Central memory CD8-positive, alpha-beta T cell (primary cell): Measurements from ENCODE around the gene TEX55.
"Not testable (repeated sequence)": the region's sequence is repeated elsewhere in the genome, so short reads cannot be mapped to it uniquely, and the experiment has no call there.

Source experiments
- ATAC-seq: fragments of 150-1000 bp; cut with Tn5 transposase; replicated peaks from 2 replicates; pipeline ENCODE4 v1.10.0; 2022; ENCODE audit warnings: mild to moderate bottlenecking, moderate FRiP score, moderate number of reproducible peaks; ENCODE audit not compliant: poor library complexity, severe bottlenecking; ENCODE audit errors: extremely low read depth
- DNase-seq, 2 donors: peaks; one replicate each; pipeline ENCODE4 v3.0.0; 2021; ENCODE audit warnings: low spot score in 2 of 2
- H3K27ac Mint-ChIP-seq: one replicate; pipeline ENCODE4 v1.8.0; 2022; ENCODE audit warnings: low read depth, mild to moderate bottlenecking, moderate library complexity, mixed read lengths
- H3K27me3 Mint-ChIP-seq: one replicate; pipeline ENCODE4 v1.8.0; 2022; ENCODE audit warnings: mixed read lengths
- H3K36me3 Mint-ChIP-seq: one replicate; pipeline ENCODE4 v1.8.0; 2022; ENCODE audit warnings: mild to moderate bottlenecking, moderate library complexity, mixed read lengths; ENCODE audit not compliant: insufficient read depth
- H3K4me1 Mint-ChIP-seq: one replicate; pipeline ENCODE4 v1.8.0; 2022; ENCODE audit warnings: mixed read lengths
- H3K4me3 Mint-ChIP-seq: one replicate; pipeline ENCODE4 v1.8.0; 2022; ENCODE audit warnings: mild to moderate bottlenecking, moderate library complexity, mixed read lengths
- H3K9me3 Mint-ChIP-seq: one replicate; pipeline ENCODE4 v1.8.0; 2022; ENCODE audit warnings: mixed read lengths

Gene TEX55

DNA sequence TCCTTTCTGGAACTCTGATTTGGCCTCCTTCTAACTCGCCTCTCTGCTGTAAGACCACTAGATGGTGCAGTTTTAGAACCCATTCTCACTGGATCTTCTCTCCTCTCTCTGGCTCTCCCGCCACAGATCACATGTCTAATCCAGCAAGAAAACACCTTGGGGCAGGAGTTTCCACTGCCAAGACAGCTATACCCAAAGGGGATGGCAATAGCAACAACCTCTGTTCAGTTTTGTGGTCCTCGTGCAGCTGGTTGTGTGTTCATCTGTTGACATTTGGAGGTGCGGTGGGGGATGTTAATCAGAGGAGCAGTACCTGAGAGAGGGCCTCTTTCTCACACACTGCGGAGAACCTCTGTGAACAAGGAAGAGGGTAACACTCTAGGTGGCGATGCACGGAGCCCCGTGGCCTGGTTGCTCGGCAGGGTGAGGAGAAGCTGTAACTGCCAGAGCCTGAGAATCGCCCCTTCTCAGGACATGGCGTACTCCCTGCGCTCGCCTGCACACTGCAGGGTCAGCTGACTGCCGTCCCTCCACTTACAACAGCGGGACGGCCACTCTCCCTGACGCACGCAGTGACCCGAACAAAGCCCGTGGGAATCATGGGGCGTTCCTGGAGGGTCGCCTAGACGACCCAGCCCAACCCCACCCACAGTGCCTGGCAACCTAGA is at the start of gene TEX55:
Gene TEX55 (plus strand): TSS at position 666 of the 668 bp plus-strand sequence. CDS start 25 bp downstream, outside the sequence.
- Mint-ChIP-seq H3K27ac (no peak within 1 kb of the TSS), H3K4me1 (no peaks in the 10 kb centered on the region), H3K4me3 (no peak within 1 kb of the TSS), H3K27me3 (no peaks in the 10 kb centered on the region), H3K9me3 (no peaks in the 10 kb centered on the region), H3K36me3 (peaks cover 2% of the 10 kb centered on the region)
- ATAC-seq (no peak), DNase-seq (no peak)

DNA sequence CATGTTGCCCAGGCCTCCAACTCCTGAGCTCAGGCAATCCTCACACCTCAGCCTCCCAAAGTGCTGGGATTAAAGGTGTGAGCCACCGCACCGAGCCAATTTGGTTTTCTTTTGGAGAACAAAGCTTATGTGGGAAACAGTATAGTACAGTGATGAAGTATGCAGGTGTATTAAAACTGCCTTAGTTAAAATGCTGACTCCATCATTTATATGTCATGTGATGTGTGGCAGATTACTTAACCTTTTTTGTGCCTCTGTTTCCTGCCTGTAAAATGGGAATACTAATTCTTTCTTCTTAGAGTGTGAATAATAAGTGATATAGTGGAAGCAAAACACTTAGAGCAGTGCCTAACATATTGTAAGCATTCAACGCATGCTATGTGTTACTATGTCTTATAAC is 48.0 kb upstream of the TEX55 start:
- Mint-ChIP-seq H3K27ac (no peak overlapping the region), H3K9me3 (no peaks in the 10 kb centered on the region), H3K4me1 (no peaks in the 10 kb centered on the region), H3K27me3 (no peaks in the 10 kb centered on the region), H3K36me3 (no peaks in the 10 kb centered on the region), H3K4me3 (no peak overlapping the region)
- no peak for ATAC-seq
- DNase-seq = no peak

DNA sequence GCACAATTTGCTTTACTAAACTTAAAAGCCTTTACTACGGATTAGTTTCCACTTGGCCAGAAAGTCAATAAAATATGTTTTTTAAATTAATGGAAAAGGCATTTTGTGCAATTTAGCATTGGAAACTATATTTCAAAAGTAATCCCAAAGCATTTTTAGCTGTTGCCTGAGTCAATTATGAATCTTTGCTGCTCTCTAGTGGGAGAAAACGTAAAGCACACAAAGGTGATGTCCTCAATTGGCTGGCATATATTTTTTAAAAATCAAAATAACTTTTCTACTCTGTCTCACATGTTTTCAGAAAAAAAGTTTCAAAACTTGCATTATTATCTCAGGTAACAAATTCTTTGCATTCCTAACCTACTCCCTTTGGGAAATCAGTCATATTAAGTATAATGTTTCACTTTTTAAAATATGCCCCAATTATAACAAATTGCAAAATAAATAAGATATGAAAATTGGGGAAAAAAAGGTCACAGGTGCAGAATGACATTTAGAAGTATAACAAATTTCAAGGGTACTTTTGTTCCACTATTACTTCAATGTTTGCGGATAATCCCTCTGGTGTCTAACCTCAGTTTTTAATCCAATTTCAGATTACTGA is 47.2 kb upstream of the TEX55 start:
- no peaks in the 10 kb centered on the region for H3K9me3 Mint-ChIP-seq
- DNase-seq (no peak), ATAC-seq (no peak)
- no peaks in the 10 kb centered on the region for H3K27me3 Mint-ChIP-seq
- H3K36me3 Mint-ChIP-seq = no peaks in the 10 kb centered on the region
- H3K27ac Mint-ChIP-seq = no peak overlapping the region
- no peaks in the 10 kb centered on the region for H3K4me1 Mint-ChIP-seq
- no peak overlapping the region for H3K4me3 Mint-ChIP-seq

DNA sequence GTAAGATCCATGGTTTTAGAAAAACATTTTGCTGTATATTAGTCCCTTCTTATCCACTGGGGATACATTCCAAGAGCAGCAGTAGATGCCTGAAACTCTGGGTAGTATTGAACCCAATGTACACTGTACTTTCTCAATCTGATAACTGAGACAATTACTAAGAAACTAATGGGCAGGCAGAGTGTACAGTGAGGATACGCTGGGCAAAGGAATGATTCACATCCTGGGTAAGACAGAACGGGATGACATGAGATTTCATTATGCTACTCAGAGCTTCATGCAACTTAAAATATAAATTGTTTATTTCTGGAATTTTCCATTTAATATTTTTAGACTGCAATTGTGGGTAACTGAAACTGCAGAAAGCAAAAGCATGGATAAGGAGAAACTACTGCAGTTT is 46.2 kb upstream of the TEX55 start:
- no peak for ATAC-seq
- Mint-ChIP-seq H3K36me3 (no peaks in the 10 kb centered on the region), H3K4me1 (no peaks in the 10 kb centered on the region), H3K4me3 (no peak overlapping the region), H3K27ac (no peak overlapping the region), H3K9me3 (no peaks in the 10 kb centered on the region), H3K27me3 (no peaks in the 10 kb centered on the region)
- no peak for DNase-seq

- H3K27me3 Mint-ChIP-seq = peaks cover under 1% of the 10 kb centered on the region
- no peaks in the 10 kb centered on the region for H3K9me3 Mint-ChIP-seq
- H3K4me3 Mint-ChIP-seq = no peak overlapping the region
- no peak for DNase-seq
- ATAC-seq = no peak
- no peaks in the 10 kb centered on the region for H3K36me3 Mint-ChIP-seq
- H3K4me1 Mint-ChIP-seq = no peaks in the 10 kb centered on the region
- H3K27ac Mint-ChIP-seq = no peak overlapping the region
Observed at GRCh38 chr3:119104031-119104430, 41.9 kb upstream of the TEX55 start.

GRCh38 chr3:119118330-119118729 is 27.6 kb upstream of the TEX55 start:
- not testable (repeated sequence) for H3K27ac Mint-ChIP-seq, H3K36me3 Mint-ChIP-seq, ATAC-seq, H3K9me3 Mint-ChIP-seq, DNase-seq, H3K4me1 Mint-ChIP-seq, H3K4me3 Mint-ChIP-seq
- H3K27me3 Mint-ChIP-seq = peaks cover 80% of the 10 kb centered on the region

GRCh38 chr3:119120480-119120879 is 25.5 kb upstream of the TEX55 start:
- H3K27ac Mint-ChIP-seq = no peak overlapping the region
- H3K4me3 Mint-ChIP-seq = no peak overlapping the region
- DNase-seq = no peak
- no peaks in the 10 kb centered on the region for H3K36me3 Mint-ChIP-seq
- H3K9me3 Mint-ChIP-seq = peaks cover 8% of the 10 kb centered on the region
- H3K4me1 Mint-ChIP-seq = no peaks in the 10 kb centered on the region
- ATAC-seq = no peak
- H3K27me3 Mint-ChIP-seq = peaks cover 85% of the 10 kb centered on the region

GRCh38 chr3:119122350-119122749 is 23.6 kb upstream of the TEX55 start:
- Mint-ChIP-seq H3K9me3 (peaks cover 8% of the 10 kb centered on the region), H3K4me3 (no peak overlapping the region), H3K27me3 (peaks cover 84% of the 10 kb centered on the region), H3K4me1 (no peaks in the 10 kb centered on the region), H3K36me3 (no peaks in the 10 kb centered on the region), H3K27ac (no peak overlapping the region)
- DNase-seq (no peak), ATAC-seq (no peak)

DNA sequence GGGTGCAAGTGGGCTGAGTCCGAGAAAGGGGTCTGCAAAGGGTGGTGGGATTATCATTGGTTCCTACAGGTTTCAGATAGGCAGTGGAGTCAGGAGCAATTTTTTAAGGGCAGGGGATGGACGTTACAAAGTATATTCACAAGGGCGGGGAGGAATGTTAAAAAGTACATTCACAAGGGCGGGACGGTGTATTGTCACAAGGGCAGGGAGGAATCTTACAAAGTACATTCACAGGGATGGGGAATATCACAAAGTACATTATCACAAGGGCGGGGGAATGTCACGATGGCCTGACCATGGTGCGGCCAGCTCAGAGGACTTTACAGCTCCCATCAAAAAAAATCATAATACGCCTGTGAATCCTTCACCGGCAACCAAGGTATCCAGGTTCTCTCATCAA is 20.6 kb upstream of the TEX55 start:
- H3K4me3 Mint-ChIP-seq = no peak overlapping the region
- H3K27ac Mint-ChIP-seq = no peak overlapping the region
- DNase-seq (no peak), ATAC-seq (no peak)
- peaks cover 68% of the 10 kb centered on the region for H3K27me3 Mint-ChIP-seq
- no peaks in the 10 kb centered on the region for H3K9me3 Mint-ChIP-seq
- H3K4me1 Mint-ChIP-seq = no peaks in the 10 kb centered on the region
- no peaks in the 10 kb centered on the region for H3K36me3 Mint-ChIP-seq

- peaks cover 68% of the 10 kb centered on the region for H3K27me3 Mint-ChIP-seq
- DNase-seq = no peak
- ATAC-seq = no peak
- H3K9me3 Mint-ChIP-seq = no peaks in the 10 kb centered on the region
- H3K36me3 Mint-ChIP-seq = no peaks in the 10 kb centered on the region
- no peaks in the 10 kb centered on the region for H3K4me1 Mint-ChIP-seq
- H3K4me3 Mint-ChIP-seq = no peak overlapping the region
- no peak overlapping the region for H3K27ac Mint-ChIP-seq
Observed at GRCh38 chr3:119125742-119126504, 20.0 kb upstream of the TEX55 start.

DNA sequence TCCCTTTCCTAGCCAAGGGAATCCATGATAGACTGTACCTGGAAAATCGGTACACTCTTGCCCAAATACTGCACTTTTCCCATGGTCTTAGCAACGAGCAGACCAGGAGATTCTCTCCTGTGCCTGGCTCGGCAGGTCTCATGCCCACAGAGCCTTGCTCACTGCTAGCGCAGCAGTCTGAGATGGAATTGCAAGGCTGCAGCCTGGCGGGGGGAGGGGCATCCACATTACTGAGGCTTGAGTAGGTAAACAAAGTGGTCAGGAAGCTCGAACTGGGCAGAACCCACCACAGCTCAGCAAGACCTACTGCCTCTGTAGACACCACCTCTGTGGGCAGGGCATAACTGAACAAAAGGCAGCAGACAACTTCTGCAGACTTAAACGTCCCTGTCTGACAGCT is 15.7 kb upstream of the TEX55 start:
- peaks cover 59% of the 10 kb centered on the region for H3K27me3 Mint-ChIP-seq
- H3K36me3 Mint-ChIP-seq, H3K9me3 Mint-ChIP-seq, ATAC-seq, H3K4me1 Mint-ChIP-seq, H3K27ac Mint-ChIP-seq, DNase-seq, H3K4me3 Mint-ChIP-seq: not testable (repeated sequence)

GRCh38 chr3:119132291-119132690 is 13.7 kb upstream of the TEX55 start:
- H3K4me1 Mint-ChIP-seq, H3K36me3 Mint-ChIP-seq, H3K27ac Mint-ChIP-seq, H3K9me3 Mint-ChIP-seq, DNase-seq, ATAC-seq, H3K4me3 Mint-ChIP-seq: not testable (repeated sequence)
- H3K27me3 Mint-ChIP-seq = peaks cover 44% of the 10 kb centered on the region

GRCh38 chr3:119139360-119139759 is 6.6 kb upstream of the TEX55 start:
- H3K36me3 Mint-ChIP-seq, H3K4me3 Mint-ChIP-seq, H3K27ac Mint-ChIP-seq, DNase-seq, H3K27me3 Mint-ChIP-seq, H3K9me3 Mint-ChIP-seq, H3K4me1 Mint-ChIP-seq, ATAC-seq: not testable (repeated sequence)
